M059J (cell line): ENCODE measurements around the gene NIF3L1. TPM values are rescaled to one million over a fixed set of nuclear protein-coding genes. Genes with fewer than 3 reads are reported as not detected.

Source experiments
- total RNA-seq: library from RNA; depleted of rRNA; stranded (reverse); fragments of >200 nt; shearing (Covaris generic); gene quantifications from 2 replicates; pipeline ENCODE4 v1.2.3, GENCODE V29; 2014; rRNA removed

The NIF3L1 gene
- total RNA-seq, 1 experiment from 2014 or later, result 36.8 TPM

Other genes starting within 250 kb of the NIF3L1 start
- 448 and 553 TPM in 2 replicates for gene BZW1, start 77.5 kb upstream of the NIF3L1 start, total RNA-seq
- 26.8 and 40.0 TPM in 2 replicates for gene CLK1, start 24.7 kb upstream of the NIF3L1 start, total RNA-seq
- 54.7 and 56.8 TPM in 2 replicates for gene PPIL3, start 294 bp upstream of the NIF3L1 start, total RNA-seq
- 10.0 and 14.3 TPM in 2 replicates for gene ORC2, start 74.3 kb downstream of the NIF3L1 start, total RNA-seq
- 6.7 and 8.4 TPM in 2 replicates for gene HYCC2, start 182.3 kb downstream of the NIF3L1 start, total RNA-seq
- gene NDUFB3, start 182.6 kb downstream of the NIF3L1 start, total RNA-seq, result 149 and 213 TPM in 2 replicates
- gene CFLAR, start 226.8 kb downstream of the NIF3L1 start, total RNA-seq, result 22.2 and 27.0 TPM in 2 replicates